Endodermal cell (in vitro differentiated cells): ENCODE results near the gene PPP1R26. TPM values are rescaled to one million over a fixed set of nuclear protein-coding genes. Genes with fewer than 3 reads are reported as not detected.

ENCODE experiments used
- DNase-seq: peaks from one replicate; pipeline ENCODE4 v3.0.0-alpha.2; 2017
- H3K27ac ChIP-seq: 2 replicates; pipeline ENCODE4 v1.5.1; 2013; ENCODE audit warnings: mild to moderate bottlenecking, low read depth, low read length, moderate library complexity
- H3K27me3 ChIP-seq: 2 replicates; pipeline ENCODE4 v1.6.1; 2013; ENCODE audit warnings: mild to moderate bottlenecking, low read length, moderate library complexity; ENCODE audit not compliant: insufficient read depth, control insufficient read depth, poor library complexity, severe bottlenecking
- H3K36me3 ChIP-seq: 2 replicates; pipeline ENCODE4 v1.7.0; 2013; ENCODE audit warnings: mild to moderate bottlenecking, low read length, moderate library complexity; ENCODE audit not compliant: control insufficient read depth, insufficient read depth
- H3K4me1 ChIP-seq: one replicate; pipeline ENCODE4 v1.7.0; 2013; ENCODE audit warnings: low read length; ENCODE audit not compliant: control insufficient read depth, insufficient read depth
- H3K4me3 ChIP-seq: 2 replicates; pipeline ENCODE4 v1.5.1; 2013; ENCODE audit warnings: mild to moderate bottlenecking, low read length, moderate library complexity
- H3K9ac ChIP-seq: 2 replicates; pipeline ENCODE4 v1.6.1; 2013; ENCODE audit warnings: mild to moderate bottlenecking, low read length, moderate library complexity; ENCODE audit not compliant: poor library complexity, severe bottlenecking; ENCODE audit errors: extremely low read depth
- H3K9me3 ChIP-seq: 2 replicates; pipeline ENCODE4 v1.6.1; 2013; ENCODE audit warnings: mild to moderate bottlenecking, low read length, moderate library complexity; ENCODE audit not compliant: control insufficient read depth
- H3K27ac Mint-ChIP-seq: 2 replicates; pipeline ENCODE4 v1.8.0; 2020; ENCODE audit warnings: mixed read lengths
- H3K27me3 Mint-ChIP-seq: 2 replicates; pipeline ENCODE4 v1.8.0; 2021; ENCODE audit warnings: mild to moderate bottlenecking, mixed read lengths; ENCODE audit not compliant: insufficient read depth
- H3K36me3 Mint-ChIP-seq: 2 replicates; pipeline ENCODE4 v1.8.0; 2020; ENCODE audit warnings: low read depth, mixed read lengths
- H3K4me1 Mint-ChIP-seq: 2 replicates; pipeline ENCODE4 v1.8.0; 2020; ENCODE audit warnings: mixed read lengths
- H3K4me3 Mint-ChIP-seq: 2 replicates; pipeline ENCODE4 v1.8.0; 2020; ENCODE audit warnings: mild to moderate bottlenecking, moderate library complexity, mixed read lengths
- H3K9me3 Mint-ChIP-seq: 2 replicates; pipeline ENCODE4 v1.8.0; 2020; ENCODE audit warnings: mild to moderate bottlenecking, mixed read lengths
- WGBS, 2 experiments: methylation state at CpG; one replicate each; pipeline versions ENCODE4 v1.1.5 to v1.1.7; 2013; ENCODE audit warnings: missing lambda C conversion rate in 2 of 2, mixed read lengths in 1 of 2; ENCODE audit not compliant: insufficient coverage in 1 of 2, insufficient read length in 1 of 2; 5-methylcytosine and 5-hydroxymethylcytosine counted together
- total RNA-seq, 2 donors: library from RNA; stranded (reverse); fragmentation: NEBNext Ultra II Directional in 1 of 2; extraction: Animal tissue kit (Norgen Biotek cat#: 25700) in 1 of 2; gene quantifications; 2 replicates in 1 of 2; 3 replicates in 1 of 2; pipeline ENCODE4 v1.2.1, GENCODE V29; 2021
- TF ChIP-seq, protein P1 (sequence below): fragments of 200-600 bp; sonication (generic); conservative IDR thresholded peaks from 2 replicates; pipeline ENCODE4 v1.5.0; 2021; ENCODE audit warnings: antibody characterized with exemption, mild to moderate bottlenecking

Gene PPP1R26
- total RNA-seq, 2 donors from 2014 or later = 43.2 to 54.5 TPM

DNA sequence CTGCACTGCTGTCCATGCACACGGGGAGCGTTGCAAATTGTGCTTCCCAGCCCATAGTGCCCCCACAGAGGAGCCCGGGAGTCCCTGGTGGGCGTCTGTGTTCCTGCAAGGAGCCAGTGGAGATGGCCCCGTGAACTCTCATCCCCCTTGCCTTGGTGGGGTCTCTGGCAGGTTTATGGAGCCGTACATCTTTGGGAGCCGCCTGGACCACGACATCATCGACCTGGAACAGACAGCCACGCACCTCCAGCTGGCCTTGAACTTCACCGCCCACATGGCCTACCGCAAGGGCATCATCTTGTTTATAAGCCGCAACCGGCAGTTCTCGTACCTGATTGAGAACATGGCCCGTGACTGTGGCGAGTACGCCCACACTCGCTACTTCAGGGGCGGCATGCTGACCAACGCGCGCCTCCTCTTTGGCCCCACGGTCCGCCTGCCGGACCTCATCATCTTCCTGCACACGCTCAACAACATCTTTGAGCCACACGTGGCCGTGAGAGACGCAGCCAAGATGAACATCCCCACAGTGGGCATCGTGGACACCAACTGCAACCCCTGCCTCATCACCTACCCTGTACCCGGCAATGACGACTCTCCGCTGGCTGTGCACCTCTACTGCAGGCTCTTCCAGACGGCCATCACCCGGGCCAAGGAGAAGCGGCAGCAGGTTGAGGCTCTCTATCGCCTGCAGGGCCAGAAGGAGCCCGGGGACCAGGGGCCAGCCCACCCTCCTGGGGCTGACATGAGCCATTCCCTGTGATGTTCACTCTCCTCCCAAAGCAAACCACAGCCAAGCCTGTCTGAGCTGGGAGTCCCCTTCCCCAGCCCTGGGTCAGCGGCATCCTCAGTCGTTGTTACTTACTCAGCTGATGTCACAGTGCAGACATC lies 24.0 kb downstream of the PPP1R26 start:
- H3K9ac ChIP-seq = no peak overlapping the region
- peaks cover 7% of the 10 kb centered on the region for H3K4me1 ChIP-seq
- H3K27me3 ChIP-seq = no peaks in the 10 kb centered on the region
- no peak overlapping the region for H3K27ac ChIP-seq
- DNase-seq = no peak
- Mint-ChIP-seq H3K27me3 (peaks cover 6% of the 10 kb centered on the region), H3K4me3 (no peak overlapping the region), H3K27ac (no peak overlapping the region), H3K4me1 (peaks cover 8% of the 10 kb centered on the region), H3K9me3 (no peaks in the 10 kb centered on the region), H3K36me3 (peaks cover 26% of the 10 kb centered on the region)
- H3K4me3 ChIP-seq = no peak overlapping the region
- 95 to 97% methylated on average over 33 to 41 of the region's 41 CpGs for WGBS, 2 experiments
- TF ChIP-seq, protein P1, sequence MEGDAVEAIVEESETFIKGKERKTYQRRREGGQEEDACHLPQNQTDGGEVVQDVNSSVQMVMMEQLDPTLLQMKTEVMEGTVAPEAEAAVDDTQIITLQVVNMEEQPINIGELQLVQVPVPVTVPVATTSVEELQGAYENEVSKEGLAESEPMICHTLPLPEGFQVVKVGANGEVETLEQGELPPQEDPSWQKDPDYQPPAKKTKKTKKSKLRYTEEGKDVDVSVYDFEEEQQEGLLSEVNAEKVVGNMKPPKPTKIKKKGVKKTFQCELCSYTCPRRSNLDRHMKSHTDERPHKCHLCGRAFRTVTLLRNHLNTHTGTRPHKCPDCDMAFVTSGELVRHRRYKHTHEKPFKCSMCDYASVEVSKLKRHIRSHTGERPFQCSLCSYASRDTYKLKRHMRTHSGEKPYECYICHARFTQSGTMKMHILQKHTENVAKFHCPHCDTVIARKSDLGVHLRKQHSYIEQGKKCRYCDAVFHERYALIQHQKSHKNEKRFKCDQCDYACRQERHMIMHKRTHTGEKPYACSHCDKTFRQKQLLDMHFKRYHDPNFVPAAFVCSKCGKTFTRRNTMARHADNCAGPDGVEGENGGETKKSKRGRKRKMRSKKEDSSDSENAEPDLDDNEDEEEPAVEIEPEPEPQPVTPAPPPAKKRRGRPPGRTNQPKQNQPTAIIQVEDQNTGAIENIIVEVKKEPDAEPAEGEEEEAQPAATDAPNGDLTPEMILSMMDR = no peak
- H3K36me3 ChIP-seq = peaks cover 37% of the 10 kb centered on the region
- no peaks in the 10 kb centered on the region for H3K9me3 ChIP-seq

DNA sequence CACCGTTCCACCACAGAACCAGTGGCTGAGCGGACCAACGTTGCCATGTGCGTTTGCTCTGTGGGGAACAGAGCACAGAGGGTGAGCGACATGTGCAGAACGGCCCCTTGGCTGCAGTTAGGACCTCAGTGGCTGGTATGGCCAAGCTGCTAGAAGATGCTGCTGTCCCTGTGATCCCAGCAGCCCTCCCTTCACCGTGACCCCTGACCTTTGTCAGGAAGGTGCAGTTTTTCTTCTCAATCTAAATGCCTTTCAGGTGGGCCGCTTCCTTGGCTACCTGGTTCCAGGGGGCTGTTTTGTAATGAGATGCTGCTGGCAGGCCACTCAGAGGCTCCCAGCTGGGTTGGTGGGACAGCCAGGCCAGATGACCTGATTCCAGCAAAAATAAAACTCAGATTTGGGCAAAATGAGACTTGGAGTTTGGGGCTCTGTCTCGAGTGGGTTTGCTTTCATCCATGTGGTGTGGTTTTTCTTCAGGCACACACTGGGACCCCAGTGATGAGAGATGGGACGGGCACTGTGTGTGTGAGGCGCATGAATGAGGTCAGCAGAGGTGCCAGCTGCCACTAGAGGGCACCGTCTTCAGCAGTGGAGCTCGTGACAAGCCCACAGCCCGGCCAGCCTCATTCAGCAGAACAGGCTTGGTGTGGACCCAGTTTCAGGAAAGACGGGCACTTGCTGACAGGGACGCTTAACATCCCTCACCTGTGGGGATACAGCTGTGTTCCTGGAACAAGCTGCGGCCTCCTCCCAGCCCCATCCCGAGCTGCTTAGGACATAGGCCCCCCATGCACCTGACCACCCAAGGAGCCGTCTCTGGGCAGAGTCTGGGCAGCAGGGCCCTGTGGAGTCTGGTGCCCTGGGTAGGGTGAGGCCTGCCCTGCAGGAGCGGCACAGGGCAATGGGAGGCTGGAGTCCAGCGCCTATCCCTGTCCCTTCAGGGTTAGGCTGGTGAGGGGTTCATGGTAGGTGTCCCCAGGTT lies 25.0 kb downstream of the PPP1R26 start:
- no peak overlapping the region for H3K4me3 Mint-ChIP-seq
- H3K27ac Mint-ChIP-seq = peak overlapping the region; percentile 13
- H3K27me3 Mint-ChIP-seq = peaks cover 2% of the 10 kb centered on the region
- peaks cover 4% of the 10 kb centered on the region for H3K4me1 Mint-ChIP-seq
- Histone ChIP-seq H3K4me1 (peaks cover 7% of the 10 kb centered on the region), H3K36me3 (peaks cover 37% of the 10 kb centered on the region), H3K9ac (no peak overlapping the region), H3K27me3 (no peaks in the 10 kb centered on the region), H3K4me3 (no peak overlapping the region), H3K9me3 (no peaks in the 10 kb centered on the region), H3K27ac (no peak overlapping the region)
- 82 to 88% methylated on average over 20 to 21 of the region's 21 CpGs for WGBS, 2 experiments
- peaks cover 5% of the 10 kb centered on the region for H3K9me3 Mint-ChIP-seq
- DNase-seq = peak; percentile 89
- TF ChIP-seq, protein P1 = peak; percentile 87
- peaks cover 26% of the 10 kb centered on the region for H3K36me3 Mint-ChIP-seq

DNA sequence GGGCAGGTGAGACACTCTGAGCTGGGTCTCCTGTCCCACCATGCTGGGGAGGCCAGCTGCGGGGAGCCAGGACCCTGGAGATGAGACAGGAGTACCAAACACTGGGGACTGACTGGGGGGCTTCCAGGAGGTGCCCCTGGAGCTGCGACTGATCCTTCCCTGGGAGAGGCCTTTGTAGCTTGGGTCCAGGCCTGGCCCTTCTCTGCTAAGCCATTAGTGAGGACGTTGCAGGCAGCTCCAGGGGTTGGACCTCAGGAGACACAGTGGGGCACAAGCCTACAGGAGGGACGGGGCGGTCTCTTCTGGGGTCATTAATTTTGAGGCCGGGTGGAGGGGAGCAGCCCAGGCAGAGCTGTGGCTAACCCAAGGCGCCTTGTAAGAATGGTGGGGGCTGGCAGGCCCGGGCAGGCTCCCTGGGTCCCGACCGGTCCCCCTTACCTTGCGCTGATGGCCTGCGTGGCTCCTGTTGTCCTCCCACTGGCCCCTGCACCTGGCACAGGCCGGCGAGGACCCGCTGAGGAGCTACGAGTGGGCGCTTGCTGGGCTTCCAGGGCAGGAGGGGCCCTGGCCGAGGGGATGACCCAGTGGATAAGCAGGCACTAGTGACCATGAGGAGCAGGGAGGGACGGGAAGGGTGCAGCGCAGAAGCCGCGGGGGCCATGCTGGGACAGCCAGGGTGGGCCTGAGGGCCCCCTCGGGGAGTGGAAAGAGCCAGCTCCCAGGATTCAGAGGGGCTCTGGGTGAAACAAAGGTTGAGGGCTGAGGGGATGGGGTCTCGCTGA lies 26.0 kb downstream of the PPP1R26 start:
- TF ChIP-seq, protein P1 = no peak
- H3K36me3 Mint-ChIP-seq = peaks cover 26% of the 10 kb centered on the region
- peaks cover 7% of the 10 kb centered on the region for H3K4me1 ChIP-seq
- no peak overlapping the region for H3K9ac ChIP-seq
- H3K27me3 Mint-ChIP-seq = peaks cover 2% of the 10 kb centered on the region
- H3K27ac ChIP-seq = no peak overlapping the region
- no peak overlapping the region for H3K4me3 ChIP-seq
- no peak overlapping the region for H3K4me3 Mint-ChIP-seq
- no peaks in the 10 kb centered on the region for H3K9me3 ChIP-seq
- peaks cover 37% of the 10 kb centered on the region for H3K36me3 ChIP-seq
- peaks cover 4% of the 10 kb centered on the region for H3K4me1 Mint-ChIP-seq
- no peak for DNase-seq
- peaks cover 6% of the 10 kb centered on the region for H3K9me3 Mint-ChIP-seq
- H3K27me3 ChIP-seq = no peaks in the 10 kb centered on the region
- H3K27ac Mint-ChIP-seq = peak overlapping the region; percentile 13
- WGBS, 2 experiments = 93% methylated on average over 16 to 24 of the region's 24 CpGs
